Bronchial epithelial cell (primary cell): ENCODE measurements around the gene KIAA0319L. TPM values are rescaled to one million over a fixed set of nuclear protein-coding genes. Genes with fewer than 3 reads are reported as not detected.
A peak's percentile ranks its signal among the peaks of the same experiment; 100 is the strongest.

Experiments
- DNase-seq: peaks from one replicate; pipeline ENCODE4 v3.0.0-alpha.2; 2010; ENCODE audit warnings: low read depth
- FAIRE-seq: peaks from 2 replicates; lab custom pipeline; 2011; peaks lifted over from hg19 to GRCh38; lab: Jason Lieb, UNC
- H3K27me3 ChIP-seq: 2 replicates; pipeline ENCODE4 v1.5.1; 2011; ENCODE audit warnings: low read length; ENCODE audit not compliant: control insufficient read depth, insufficient read depth
- H3K36me3 ChIP-seq: 2 replicates; pipeline ENCODE4 v1.5.1; 2011; ENCODE audit warnings: low read length; ENCODE audit not compliant: control insufficient read depth, insufficient read depth
- H3K4me3 ChIP-seq: 2 replicates; pipeline ENCODE4 v1.5.1; 2011; ENCODE audit warnings: mild to moderate bottlenecking, low read depth, low read length, control low read depth
- total RNA-seq: library from RNA; depleted of rRNA; stranded (reverse); fragments of >200 nt; gene quantifications from 2 replicates; pipeline ENCODE4 v1.2.1, GENCODE V29; 2014
- TF ChIP-seq, protein P1 (sequence below): IDR thresholded peaks from 2 replicates; pipeline ENCODE4 v1.5.1; 2011; ENCODE audit warnings: mild to moderate bottlenecking, moderate library complexity, low read length, control low read depth, inconsistent platforms; ENCODE audit not compliant: insufficient read depth, severe bottlenecking

KIAA0319L gene
- 26.6 and 30.5 TPM in 2 replicates for total RNA-seq

DNA sequence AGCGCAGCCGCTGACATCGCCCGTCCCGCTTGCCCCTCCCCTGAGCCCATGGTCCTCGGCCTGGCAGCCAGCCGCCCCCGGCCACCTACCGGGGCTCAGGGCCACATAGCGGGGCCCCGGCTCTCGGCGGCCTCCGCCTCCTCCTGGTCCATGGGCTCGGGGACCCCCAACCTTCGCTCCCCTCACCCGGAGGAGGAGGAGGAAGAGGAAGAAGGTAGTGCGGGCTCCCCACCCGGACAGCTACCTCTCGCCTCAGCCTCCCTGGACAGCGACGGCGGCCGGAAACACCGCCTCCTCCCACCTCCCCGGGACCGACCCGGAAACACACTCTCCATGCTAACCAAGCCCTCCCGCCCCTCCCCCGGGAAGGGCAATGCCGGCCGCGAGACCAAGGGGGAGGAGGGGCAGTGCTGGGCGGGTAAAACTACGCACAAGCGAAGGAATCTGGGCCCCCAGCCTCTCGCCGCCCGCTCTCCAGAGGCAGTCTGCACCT, at the start of gene KIAA0319L:
TSS of gene KIAA0319L (minus strand) at position 286 of the 493 bp plus-strand sequence. CDS start 2,912 bp downstream, outside the sequence.
- Histone ChIP-seq H3K4me3 (peak within 1 kb of the TSS; percentile 73), H3K27me3 (no peaks in the 10 kb centered on the region), H3K36me3 (peaks cover 1% of the 10 kb centered on the region)
- DNase-seq (no peak), FAIRE-seq (no peak)
- TF ChIP-seq, protein P1, sequence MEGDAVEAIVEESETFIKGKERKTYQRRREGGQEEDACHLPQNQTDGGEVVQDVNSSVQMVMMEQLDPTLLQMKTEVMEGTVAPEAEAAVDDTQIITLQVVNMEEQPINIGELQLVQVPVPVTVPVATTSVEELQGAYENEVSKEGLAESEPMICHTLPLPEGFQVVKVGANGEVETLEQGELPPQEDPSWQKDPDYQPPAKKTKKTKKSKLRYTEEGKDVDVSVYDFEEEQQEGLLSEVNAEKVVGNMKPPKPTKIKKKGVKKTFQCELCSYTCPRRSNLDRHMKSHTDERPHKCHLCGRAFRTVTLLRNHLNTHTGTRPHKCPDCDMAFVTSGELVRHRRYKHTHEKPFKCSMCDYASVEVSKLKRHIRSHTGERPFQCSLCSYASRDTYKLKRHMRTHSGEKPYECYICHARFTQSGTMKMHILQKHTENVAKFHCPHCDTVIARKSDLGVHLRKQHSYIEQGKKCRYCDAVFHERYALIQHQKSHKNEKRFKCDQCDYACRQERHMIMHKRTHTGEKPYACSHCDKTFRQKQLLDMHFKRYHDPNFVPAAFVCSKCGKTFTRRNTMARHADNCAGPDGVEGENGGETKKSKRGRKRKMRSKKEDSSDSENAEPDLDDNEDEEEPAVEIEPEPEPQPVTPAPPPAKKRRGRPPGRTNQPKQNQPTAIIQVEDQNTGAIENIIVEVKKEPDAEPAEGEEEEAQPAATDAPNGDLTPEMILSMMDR = no peak

DNA sequence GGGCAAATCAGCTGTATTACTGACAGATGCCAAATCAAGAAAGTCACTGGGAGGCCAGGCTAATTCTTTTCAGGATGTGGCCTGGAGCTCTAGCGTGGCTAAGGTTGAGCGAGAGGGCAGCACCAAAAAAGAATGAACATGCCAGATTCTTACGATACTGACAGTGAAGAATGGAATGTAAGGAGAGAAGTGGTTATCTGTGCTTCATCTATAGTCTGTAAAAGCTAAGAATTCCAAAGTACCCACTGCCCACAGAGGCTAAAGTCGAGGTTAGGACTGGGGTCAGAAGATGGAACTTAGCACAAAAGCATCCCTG, 48.6 kb upstream of the KIAA0319L start:
- H3K4me3 ChIP-seq = no peak overlapping the region
- DNase-seq = no peak
- no peak for FAIRE-seq
- H3K27me3 ChIP-seq = no peaks in the 10 kb centered on the region
- H3K36me3 ChIP-seq = peaks cover 18% of the 10 kb centered on the region
- TF ChIP-seq, protein P1 = no peak

DNA sequence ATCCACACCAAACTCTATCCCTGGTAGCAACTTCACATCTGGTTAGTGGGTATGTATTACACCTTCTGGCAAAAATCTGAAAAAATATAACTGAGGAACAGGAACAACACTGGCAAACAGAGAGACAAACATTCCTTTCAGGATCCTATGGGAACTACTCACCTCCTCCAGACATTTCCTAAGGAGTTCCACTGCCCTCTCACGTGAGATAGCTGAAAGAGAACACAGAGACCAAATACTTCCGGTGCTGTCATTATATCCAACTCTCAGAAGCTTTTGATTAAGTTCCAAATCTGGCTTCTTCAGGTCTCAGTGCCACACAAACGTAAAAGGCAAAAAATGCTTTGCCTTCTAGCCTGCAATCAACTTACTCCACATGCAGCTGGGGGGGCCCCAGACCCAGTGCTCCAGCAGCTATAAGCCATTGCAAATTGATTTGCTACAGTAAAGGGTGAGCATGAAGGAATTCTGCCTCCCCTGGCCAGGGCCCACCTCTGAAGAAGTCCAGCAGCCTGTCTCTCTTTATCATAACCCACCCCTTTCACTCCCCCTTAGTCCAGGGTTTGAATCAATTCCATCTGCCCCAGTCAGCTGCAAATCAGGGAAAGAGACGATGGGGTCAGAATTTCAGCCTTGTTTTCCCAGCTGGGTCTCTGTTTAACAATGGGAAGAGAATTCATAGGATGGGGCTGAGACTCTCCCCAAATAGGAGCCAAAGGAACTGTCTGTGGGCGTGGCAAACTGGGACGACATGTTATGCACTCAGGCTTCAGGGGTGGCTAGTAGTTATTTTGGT, 48.1 kb upstream of the KIAA0319L start:
- FAIRE-seq = no peak
- Histone ChIP-seq H3K27me3 (no peaks in the 10 kb centered on the region), H3K36me3 (peaks cover 18% of the 10 kb centered on the region), H3K4me3 (no peak overlapping the region)
- no peak for DNase-seq
- TF ChIP-seq, protein P1 = no peak

DNA sequence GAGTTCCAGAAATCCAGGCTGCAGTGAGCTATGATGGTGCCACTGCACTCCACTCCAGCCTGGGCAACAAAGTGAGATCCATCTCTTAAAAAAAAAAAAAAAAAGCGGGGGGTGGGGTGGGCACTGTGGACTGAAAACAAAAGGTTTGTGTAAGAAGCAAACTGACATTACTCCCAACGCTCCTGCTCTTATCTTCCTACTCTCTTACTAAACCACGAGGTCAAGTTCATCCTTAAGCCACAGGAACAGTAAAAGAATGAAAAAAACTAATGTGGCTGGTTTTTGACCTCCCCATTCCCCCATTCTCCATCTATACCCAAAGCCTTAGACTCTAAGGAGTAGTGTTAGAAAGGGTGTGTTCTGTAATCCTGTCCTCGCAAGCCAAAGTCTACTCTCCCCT, 46.7 kb upstream of the KIAA0319L start:
- DNase-seq (no peak), FAIRE-seq (no peak)
- TF ChIP-seq, protein P1 = no peak
- H3K27me3 ChIP-seq = no peaks in the 10 kb centered on the region
- peaks cover 15% of the 10 kb centered on the region for H3K36me3 ChIP-seq
- H3K4me3 ChIP-seq = no peak overlapping the region

DNA sequence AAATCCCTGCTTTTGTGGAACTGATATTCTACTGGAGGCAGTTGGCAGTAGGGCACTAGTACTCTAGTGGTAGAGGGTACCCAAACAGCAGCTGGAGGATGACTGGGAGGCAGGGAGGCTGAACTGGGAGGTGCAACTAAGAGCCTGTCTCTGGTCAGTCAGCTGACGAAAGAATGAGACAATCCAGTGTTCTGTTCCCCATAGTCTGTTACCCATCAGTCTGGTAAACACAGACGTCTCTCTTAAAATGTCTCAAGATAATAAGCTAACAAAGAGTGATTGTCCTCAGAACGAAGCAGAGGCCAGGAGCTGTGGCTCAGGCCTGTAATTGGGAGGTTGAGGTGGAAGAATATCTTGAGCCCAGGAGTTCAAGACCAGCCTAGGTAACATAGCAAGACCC, 46.3 kb upstream of the KIAA0319L start:
- no peak for FAIRE-seq
- H3K36me3 ChIP-seq = peaks cover 14% of the 10 kb centered on the region
- TF ChIP-seq, protein P1 = no peak
- H3K4me3 ChIP-seq = no peak overlapping the region
- H3K27me3 ChIP-seq = no peaks in the 10 kb centered on the region
- no peak for DNase-seq
